Activated CD4-positive, alpha-beta T cell treated with anti-CD3 and anti-CD28 coated beads for 4 hours (primary cell): ENCODE measurements around the gene P4HA1.

ENCODE experiments used
- DNase-seq, 2 donors: peaks; one replicate each; pipeline ENCODE4 v3.0.0-alpha.2; 2020

Gene P4HA1

GRCh38 chr10:72976886-72977285 is 119.8 kb downstream of the P4HA1 start:
- DNase-seq = no peak
